ENCODE results near the gene PPP1R37. TPM values are rescaled to one million over a fixed set of nuclear protein-coding genes. Genes with fewer than 3 reads are reported as not detected.

PPP1R37 gene
- total and polyA plus RNA-seq, 2 of the 8 experiments (the other 6 are each of a cell fraction or from before 2014, with no cell fraction given), result 14.6 to 25.7 TPM

DNA sequence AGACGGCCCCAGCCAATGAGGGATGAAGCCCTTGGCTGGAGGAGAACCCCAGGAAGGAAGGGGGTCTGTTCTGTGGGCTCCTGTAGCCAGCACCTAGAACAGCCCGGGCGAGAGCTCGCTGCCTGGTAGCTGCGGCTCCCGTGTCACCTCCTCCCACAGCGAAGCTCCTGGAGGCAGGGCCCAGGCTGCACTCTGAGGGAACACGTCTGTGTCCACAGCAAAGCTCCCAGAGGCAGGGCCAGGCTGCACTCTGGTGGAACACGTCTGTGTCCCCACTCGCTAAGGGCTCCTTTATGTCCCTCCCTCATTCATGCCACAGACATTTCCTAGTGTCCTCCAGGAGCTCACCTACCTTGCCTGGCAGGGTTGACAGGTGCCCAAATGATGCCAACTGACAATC lies 76.6 kb downstream of the PPP1R37 start:
- H3K4me3 ChIP-seq (ENCODE audit: extremely low read depth in 1 of 4, insufficient read depth in 2 of 4, low read depth in 3 of 4, low read length in 4 of 4), result no peak overlapping the region
- no peak for TF ChIP-seq SRF (IDR thresholded peaks at IDR 0.05; ENCODE audit: low read depth, low read length)
- TF ChIP-seq PHF8 (conservative IDR thresholded peaks at IDR 0.05; ENCODE audit: low read depth, low read length), result no peak
- TF ChIP-seq CBX8 (IDR thresholded peaks at IDR 0.05; ENCODE audit: borderline replicate concordance, low read depth, low read length), result no peak
- no peak for TF ChIP-seq CREB1 (IDR thresholded peaks at IDR 0.05)
- no peak for TF ChIP-seq EP300 (IDR thresholded peaks at IDR 0.05; ENCODE audit: borderline replicate concordance in 1 of 2, low read depth in 2 of 2, low read length in 2 of 2)
- no peak for TF ChIP-seq CTBP2 (IDR thresholded peaks at IDR 0.05; ENCODE audit: borderline replicate concordance, insufficient read depth, insufficient read length, low read length)
- no peak for TF ChIP-seq CHD1 (IDR thresholded peaks at IDR 0.05; ENCODE audit: low read depth, low read length)
- no peak for TF ChIP-seq SIX5 (IDR thresholded peaks at IDR 0.05; ENCODE audit: low read depth, low read length)
- TF ChIP-seq NRF1 (IDR thresholded peaks at IDR 0.05; ENCODE audit: low read depth, low read length), result no peak
- TF ChIP-seq TCF12 (IDR thresholded peaks at IDR 0.05; ENCODE audit: low read depth, low read length), result no peak
- TF ChIP-seq, protein P1, sequence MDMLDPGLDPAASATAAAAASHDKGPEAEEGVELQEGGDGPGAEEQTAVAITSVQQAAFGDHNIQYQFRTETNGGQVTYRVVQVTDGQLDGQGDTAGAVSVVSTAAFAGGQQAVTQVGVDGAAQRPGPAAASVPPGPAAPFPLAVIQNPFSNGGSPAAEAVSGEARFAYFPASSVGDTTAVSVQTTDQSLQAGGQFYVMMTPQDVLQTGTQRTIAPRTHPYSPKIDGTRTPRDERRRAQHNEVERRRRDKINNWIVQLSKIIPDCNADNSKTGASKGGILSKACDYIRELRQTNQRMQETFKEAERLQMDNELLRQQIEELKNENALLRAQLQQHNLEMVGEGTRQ (IDR thresholded peaks at IDR 0.05; ENCODE audit: low read length), result no peak
- no peak for TF ChIP-seq RXRA (IDR thresholded peaks at IDR 0.05; ENCODE audit: insufficient read depth, low read depth, low read length)
- TF ChIP-seq GTF2F1 (IDR thresholded peaks at IDR 0.05; ENCODE audit: borderline replicate concordance, low read depth, low read length), result no peak
- no peaks in the 10 kb centered on the region for H3K23me2 ChIP-seq (ENCODE audit: low read depth, low read length)
- peaks cover 3 to 13% of the 10 kb centered on the region in 2 experiments for H4K20me1 ChIP-seq (replicated peaks in 1 of 2; ENCODE audit: control insufficient read depth in 1 of 2, insufficient read depth in 2 of 2, low read length in 2 of 2)
- H3K79me2 ChIP-seq (ENCODE audit: control insufficient read depth in 1 of 2, insufficient read depth in 2 of 2, low read length in 2 of 2), result no peaks in the 10 kb centered on the region
- no peak overlapping the region for H2BK5ac ChIP-seq (ENCODE audit: low read depth, low read length)
- H3K56ac ChIP-seq (replicated peaks; ENCODE audit: insufficient read length, low read depth, low read length), result no peak overlapping the region
- H3K36me3 ChIP-seq (ENCODE audit: control insufficient read depth in 2 of 4, insufficient read depth in 4 of 4, low read length in 3 of 4), result no peaks in the 10 kb centered on the region
- H3K9ac ChIP-seq (replicated peaks in 1 of 4; ENCODE audit: extremely low read depth in 1 of 4, low read depth in 3 of 4, low read length in 3 of 4), result no peak overlapping the region
- H4K5ac ChIP-seq (ENCODE audit: insufficient read length, low read depth, low read length), result no peak overlapping the region
- H3K18ac ChIP-seq (ENCODE audit: extremely low read depth, low read length), result no peak overlapping the region
- no peak for FAIRE-seq
- no peak overlapping the region for H3K23ac ChIP-seq (ENCODE audit: insufficient read length)
- H4K91ac ChIP-seq (replicated peaks; ENCODE audit: insufficient read length, low read length), result no peak overlapping the region
- no peak overlapping the region for H2BK20ac ChIP-seq (ENCODE audit: low read length)
- ChIA-PET CTCF (ENCODE audit: partially characterized antibody) (interaction anchor here (0.9 to 1.6 kb wide), 4 partner anchors 9 to 31 kb away, joined by 3 to 7 read pairs (median 4); partner anchors contain the start of gene NKPD1), POLR2A (ENCODE audit: partially characterized antibody) (interaction anchor here (1.1 to 3.6 kb wide), 4 partner anchors 9 to 77 kb away, joined by 3 to 14 read pairs (median 4); partner anchors contain the start of genes BLOC1S3 and NKPD1)
- H2BK15ac ChIP-seq (ENCODE audit: low read length), result no peak overlapping the region
- peak overlapping the region; percentile 57; the same call in 1 of the 2 replicates for H4K8ac ChIP-seq (ENCODE audit: extremely low read depth, insufficient read depth, low read length)
- H3K27me3 ChIP-seq (replicated peaks in 1 of 4; ENCODE audit: control insufficient read depth in 3 of 4, extremely low read depth in 1 of 4, insufficient read depth in 3 of 4, low read length in 3 of 4), result no peaks in the 10 kb centered on the region
- no peak overlapping the region for H2AK5ac ChIP-seq (ENCODE audit: low read depth, low read length)
- DNase-seq (ENCODE audit: low read depth in 1 of 2, low spot score in 2 of 2), result no peak
- H2BK12ac ChIP-seq (ENCODE audit: low read depth, low read length), result no peak overlapping the region
- no peak overlapping the region for H3K27ac ChIP-seq (ENCODE audit: low read depth, low read length)
- no peak overlapping the region for H3K4ac ChIP-seq (replicated peaks; ENCODE audit: insufficient read length, low read depth, low read length)
- H2BK120ac ChIP-seq (replicated peaks; ENCODE audit: low read depth, low read length), result no peak overlapping the region
- H3K4me2 ChIP-seq (ENCODE audit: insufficient read depth in 1 of 2, low read depth in 2 of 2, low read length in 2 of 2), result no peak overlapping the region
- H3K79me1 ChIP-seq (ENCODE audit: low read depth, low read length), result peaks cover 3% of the 10 kb centered on the region
- WGBS, 2 experiments (ENCODE audit: extremely low coverage in 1 of 2, insufficient coverage in 1 of 2, insufficient read length in 1 of 2, insufficient replicate concordance in 2 of 2, low coverage in 1 of 2, low lambda C conversion rate in 2 of 2, missing lambda C conversion rate in 1 of 2), result 94% methylated on average over 4 of the region's 10 CpGs; no CpG with 5 or more reads in 1 of the 2 experiments
- no peaks in the 10 kb centered on the region for H3K9me3 ChIP-seq (ENCODE audit: insufficient read depth in 2 of 2, low read depth in 1 of 2, low read length in 1 of 2)
- peaks cover 0 to 5% (median 0%) of the 10 kb centered on the region in 4 experiments; a peak in 3 of 7 replicates for H3K4me1 ChIP-seq (replicated peaks in 1 of 4; ENCODE audit: control insufficient read depth in 3 of 4, insufficient read depth in 4 of 4, low read length in 3 of 4)
- H2AFZ ChIP-seq (ENCODE audit: low read length), result no peak overlapping the region
- no peak overlapping the region for H3K14ac ChIP-seq (ENCODE audit: insufficient read length)
